B cell (primary cell): ENCODE measurements around the gene DYNLT1. TPM values are rescaled to one million over a fixed set of nuclear protein-coding genes. Genes with fewer than 3 reads are reported as not detected.
"Not testable (repeated sequence)": the region's sequence is repeated elsewhere in the genome, so short reads cannot be mapped to it uniquely, and the experiment has no call there.

Experiments
- ATAC-seq: fragments of 200-7000 bp; cut with Tn5 transposase; one replicate; pipeline ENCODE4 v1.10.0; 2021; ENCODE audit warnings: low read depth, mild to moderate bottlenecking, moderate number of reproducible peaks, moderate library complexity
- CTCF ChIA-PET: fragments of 350-600 bp; sonication (Branson Sonifier 250); formaldehyde crosslinking; loops from one replicate; lab custom pipeline; 2021; ENCODE audit warnings: antibody characterized with exemption, inconsistent platforms; lab: Charles Lee
- POLR2A ChIA-PET: fragments of 350-600 bp; sonication (Branson Sonifier 250); formaldehyde crosslinking; loops from one replicate; lab custom pipeline; 2021; ENCODE audit warnings: antibody characterized with exemption; lab: Charles Lee
- DNase-seq: peaks from one replicate; pipeline ENCODE4 v3.0.0; 2013
- H2AFZ ChIP-seq: 2 replicates; pipeline ENCODE4 v1.6.1; 2012; ENCODE audit warnings: mild to moderate bottlenecking, low read depth, low read length; ENCODE audit not compliant: insufficient read depth, poor library complexity, severe bottlenecking
- H3K27ac ChIP-seq, 2 donors: 1 replicate in 1 of 2; 2 replicates in 1 of 2; pipeline ENCODE4 v1.5.1; 2012 to 2013; ENCODE audit warnings: low read length in 2 of 2, mild to moderate bottlenecking in 2 of 2, moderate library complexity in 1 of 2
- H3K27me3 ChIP-seq, 4 experiments: fragments of 200-600 bp in 1 of 4; sonication (generic) in 1 of 4; replicated peaks in 1 of 4; 1 replicate in 2 of 4; 2 replicates in 2 of 4; pipeline versions ENCODE4 v1.6.1 to v1.7.0; 2013 to 2016; ENCODE audit warnings: low read length in 3 of 4, mild to moderate bottlenecking in 2 of 4, mixed read lengths in 1 of 4, moderate library complexity in 1 of 4; ENCODE audit not compliant: insufficient read depth in 4 of 4, control insufficient read depth in 3 of 4; ENCODE audit errors: control extremely low read depth in 1 of 4
- H3K36me3 ChIP-seq, 2 experiments: replicated peaks in 1 of 2; 1 replicate in 1 of 2; 2 replicates in 1 of 2; pipeline versions ENCODE4 v1.6.1 to v1.7.1; 2013; ENCODE audit warnings: low read length in 1 of 2; ENCODE audit not compliant: insufficient read depth in 2 of 2, control insufficient read depth in 1 of 2; ENCODE audit errors: control extremely low read depth in 1 of 2, extremely low read depth in 1 of 2
- H3K4me1 ChIP-seq, 2 donors: fragments of 200-600 bp in 1 of 2; sonication (generic) in 1 of 2; 1 replicate in 1 of 2; 2 replicates in 1 of 2; pipeline versions ENCODE4 v1.5.1 to v1.6.1; 2013 to 2017; ENCODE audit warnings: low read length in 2 of 2; ENCODE audit not compliant: control insufficient read depth in 2 of 2, insufficient read depth in 2 of 2
- H3K4me2 ChIP-seq: replicated peaks from 2 replicates; pipeline ENCODE3; 2012; ENCODE audit warnings: mild to moderate bottlenecking, low read depth, low read length; ENCODE audit not compliant: poor library complexity, severe bottlenecking
- H3K4me3 ChIP-seq, 5 experiments: fragments of 200-600 bp in 1 of 5; sonication (generic) in 1 of 5; 1 replicate in 3 of 5; 2 replicates in 2 of 5; pipeline versions ENCODE4 v1.5.1 to v1.7.0; 2011 to 2016; ENCODE audit warnings: low read length in 4 of 5, mild to moderate bottlenecking in 4 of 5, low read depth in 2 of 5, control low read depth in 1 of 5, moderate library complexity in 1 of 5; ENCODE audit not compliant: insufficient read depth in 1 of 5; ENCODE audit errors: control extremely low read depth in 1 of 5, extremely low read depth in 1 of 5
- H3K79me2 ChIP-seq: fragments of 200-600 bp; sonication (generic); one replicate; pipeline ENCODE4 v1.6.0; 2016; ENCODE audit warnings: low read length; ENCODE audit not compliant: control insufficient read depth, insufficient read depth
- H3K9ac ChIP-seq: fragments of 200-600 bp; sonication (generic); 2 replicates; pipeline ENCODE4 v1.6.1; 2017; ENCODE audit warnings: mild to moderate bottlenecking, low read length, moderate library complexity
- H3K9me3 ChIP-seq, 3 donors: one replicate each; pipeline versions ENCODE4 v1.6.1 to v1.7.1; 2013; ENCODE audit warnings: low read length in 2 of 3; ENCODE audit not compliant: control insufficient read depth in 2 of 3, insufficient read depth in 1 of 3; ENCODE audit errors: control extremely low read depth in 1 of 3
- H4K20me1 ChIP-seq: 2 replicates; pipeline ENCODE4 v1.6.0; 2012; ENCODE audit warnings: mild to moderate bottlenecking, low read length; ENCODE audit not compliant: insufficient read depth, control insufficient read depth, poor library complexity, severe bottlenecking
- H3K27ac Mint-ChIP-seq: one replicate; pipeline ENCODE4 v1.8.0; 2021; ENCODE audit warnings: mixed read lengths
- H3K27me3 Mint-ChIP-seq: one replicate; pipeline ENCODE4 v1.8.0; 2021; ENCODE audit warnings: mixed read lengths
- H3K4me1 Mint-ChIP-seq: one replicate; pipeline ENCODE4 v1.8.0; 2021; ENCODE audit warnings: mixed read lengths
- H3K4me3 Mint-ChIP-seq: one replicate; pipeline ENCODE4 v1.8.0; 2021; ENCODE audit warnings: mixed read lengths
- H3K9me3 Mint-ChIP-seq: one replicate; pipeline ENCODE4 v1.8.0; 2022; ENCODE audit warnings: mixed read lengths; ENCODE audit not compliant: insufficient read depth
- EZH2 ChIP-seq: IDR thresholded peaks from 2 replicates; pipeline ENCODE4 v1.6.1; 2012; ENCODE audit warnings: borderline replicate concordance, low read depth, mild to moderate bottlenecking, moderate library complexity, low read length; ENCODE audit not compliant: insufficient read depth, poor library complexity, severe bottlenecking
- WGBS: methylation state at CpG from one replicate; pipeline ENCODE4 v1.1.5; 2013; ENCODE audit warnings: missing lambda C conversion rate; ENCODE audit not compliant: insufficient coverage; 5-methylcytosine and 5-hydroxymethylcytosine counted together
- intact Hi-C: fragments of 100-400 bp; cut with micrococcal nuclease; formaldehyde crosslinking; loops from one replicate; pipeline ENCODE4 v1.10.0; 2022
- polyA plus RNA-seq: library from polyadenylated mRNA; depleted of rRNA; stranded (reverse); fragments of >200 nt; gene quantifications from 2 replicates; pipeline ENCODE4 v1.2.3, GENCODE V29; 2012
- total RNA-seq, 2 donors: library from RNA; stranded (reverse); fragments of 120-200 nt in 1 of 2; gene quantifications; 1 replicate in 1 of 2; 2 replicates in 1 of 2; pipeline versions ENCODE4 v1.2.3 to v1.2.4, GENCODE V29; 2013 to 2022
- TF ChIP-seq, protein P1 (sequence below): fragments of 200-600 bp; IDR thresholded peaks from one replicate; pipeline ENCODE4 v1.8.0; 2022; ENCODE audit warnings: antibody characterized with exemption, mild to moderate bottlenecking

Gene DYNLT1
- total and polyA plus RNA-seq, 2 donors (not counting 1 experiment from before 2014, with no cell fraction given): 34.8 to 62.6 TPM

DNA sequence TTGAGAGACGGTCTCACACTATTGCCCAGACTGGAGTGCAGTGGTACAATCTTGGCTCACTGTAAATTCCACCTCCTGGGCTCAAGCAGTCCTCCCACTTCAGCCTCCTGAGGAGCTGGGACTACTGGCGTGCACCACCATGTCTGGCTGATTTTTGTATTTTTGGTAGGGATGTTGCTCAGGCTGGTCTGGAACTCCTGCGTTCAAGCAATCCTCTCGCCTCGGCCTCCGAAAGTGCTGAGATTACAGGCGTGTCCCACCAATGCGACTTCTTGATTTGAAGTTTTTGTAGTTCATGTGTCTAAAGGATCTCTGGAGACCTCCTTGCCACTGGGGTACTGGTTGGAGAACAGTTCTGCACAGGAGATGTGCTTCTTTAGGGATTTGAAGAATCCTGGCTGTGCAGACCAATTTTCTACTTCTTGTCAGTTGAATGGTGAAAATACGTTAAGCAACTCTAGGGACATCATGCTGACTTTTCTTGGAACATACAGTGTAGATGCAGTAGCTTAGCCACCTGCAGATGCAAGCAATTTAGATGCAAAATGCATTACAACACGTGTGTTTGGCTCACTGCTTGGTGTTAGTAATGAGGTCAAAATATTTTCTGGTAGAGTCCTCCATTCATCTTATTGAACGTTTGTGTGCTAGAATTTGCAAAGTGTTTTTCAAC is 33.5 kb upstream of the DYNLT1 start:
- no peaks in the 10 kb centered on the region for H3K36me3 ChIP-seq
- no peaks in the 10 kb centered on the region for H3K4me1 Mint-ChIP-seq
- H3K9me3 Mint-ChIP-seq: no peaks in the 10 kb centered on the region
- H3K4me1 ChIP-seq: no peaks in the 10 kb centered on the region
- no peak overlapping the region for H3K27ac ChIP-seq
- H3K9me3 ChIP-seq: no peaks in the 10 kb centered on the region
- POLR2A ChIA-PET: no interaction called here
- H3K79me2 ChIP-seq: no peaks in the 10 kb centered on the region
- no peak overlapping the region for H3K4me2 ChIP-seq
- H3K27me3 Mint-ChIP-seq: no peaks in the 10 kb centered on the region
- H3K4me3 Mint-ChIP-seq: no peak overlapping the region
- no peak for DNase-seq
- CTCF ChIA-PET: interaction anchor here (0.7 kb wide), 1 partner anchor 18 kb away, joined by 3 read pairs; no protein-coding TSS in a partner anchor
- H2AFZ ChIP-seq: no peak overlapping the region
- H3K9ac ChIP-seq: no peak overlapping the region
- TF ChIP-seq, protein P1, sequence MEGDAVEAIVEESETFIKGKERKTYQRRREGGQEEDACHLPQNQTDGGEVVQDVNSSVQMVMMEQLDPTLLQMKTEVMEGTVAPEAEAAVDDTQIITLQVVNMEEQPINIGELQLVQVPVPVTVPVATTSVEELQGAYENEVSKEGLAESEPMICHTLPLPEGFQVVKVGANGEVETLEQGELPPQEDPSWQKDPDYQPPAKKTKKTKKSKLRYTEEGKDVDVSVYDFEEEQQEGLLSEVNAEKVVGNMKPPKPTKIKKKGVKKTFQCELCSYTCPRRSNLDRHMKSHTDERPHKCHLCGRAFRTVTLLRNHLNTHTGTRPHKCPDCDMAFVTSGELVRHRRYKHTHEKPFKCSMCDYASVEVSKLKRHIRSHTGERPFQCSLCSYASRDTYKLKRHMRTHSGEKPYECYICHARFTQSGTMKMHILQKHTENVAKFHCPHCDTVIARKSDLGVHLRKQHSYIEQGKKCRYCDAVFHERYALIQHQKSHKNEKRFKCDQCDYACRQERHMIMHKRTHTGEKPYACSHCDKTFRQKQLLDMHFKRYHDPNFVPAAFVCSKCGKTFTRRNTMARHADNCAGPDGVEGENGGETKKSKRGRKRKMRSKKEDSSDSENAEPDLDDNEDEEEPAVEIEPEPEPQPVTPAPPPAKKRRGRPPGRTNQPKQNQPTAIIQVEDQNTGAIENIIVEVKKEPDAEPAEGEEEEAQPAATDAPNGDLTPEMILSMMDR: no peak
- no peak for TF ChIP-seq EZH2
- no peak overlapping the region for H3K27ac Mint-ChIP-seq
- intact Hi-C loops: no loop called here
- WGBS: 97% methylated on average over 9 of the region's 11 CpGs
- H3K4me3 ChIP-seq: no peak overlapping the region
- no peak for ATAC-seq
- H3K27me3 ChIP-seq: peaks cover 0 to 2% (median 0%) of the 10 kb centered on the region in 4 experiments
- H4K20me1 ChIP-seq: no peaks in the 10 kb centered on the region

GRCh38 chr6:158677094-158677493 is 32.6 kb upstream of the DYNLT1 start:
- H3K4me1 Mint-ChIP-seq, H3K9me3 Mint-ChIP-seq, H3K27ac Mint-ChIP-seq, H3K9me3 ChIP-seq, H3K79me2 ChIP-seq, H3K27me3 ChIP-seq, H3K4me3 Mint-ChIP-seq, intact Hi-C loops, H4K20me1 ChIP-seq, H3K4me1 ChIP-seq, H3K27ac ChIP-seq, ATAC-seq, H3K4me2 ChIP-seq, H3K36me3 ChIP-seq, H3K4me3 ChIP-seq, POLR2A ChIA-PET, DNase-seq, H2AFZ ChIP-seq, H3K27me3 Mint-ChIP-seq, H3K9ac ChIP-seq: not testable (repeated sequence)
- WGBS: no CpG with 5 or more reads among the region's 3 CpGs
- CTCF ChIA-PET: interaction anchor here (0.7 kb wide), 1 partner anchor 17 kb away, joined by 3 read pairs; no protein-coding TSS in a partner anchor
